HG03432 (cell line): ENCODE measurements around the gene CIB4.

ENCODE experiments used
- ATAC-seq: cut with Tn5 transposase; IDR thresholded peaks from one replicate; pipeline ENCODE4 v1.9.1; 2021; ENCODE audit warnings: mild to moderate bottlenecking, moderate library complexity; ENCODE audit not compliant: unreplicated experiment

Gene CIB4

GRCh38 chr2:26532301-26533250 is 108.6 kb downstream of the CIB4 start:
- ATAC-seq = no peak
